HT-29 (cell line): ENCODE measurements around the gene CD200. TPM values are rescaled to one million over a fixed set of nuclear protein-coding genes. Genes with fewer than 3 reads are reported as not detected.

Experiments
- DNase-seq: peaks from one replicate; pipeline ENCODE4 v3.0.0-alpha.2; 2015; ENCODE audit warnings: low spot score
- total RNA-seq: library from RNA; depleted of rRNA; stranded (reverse); fragments of >200 nt; shearing (Covaris generic); gene quantifications from 2 replicates; pipeline ENCODE4 v1.2.3, GENCODE V29; 2014; rRNA removed

The CD200 gene
- total RNA-seq, 1 experiment from 2014 or later = 0.71 TPM

DNA sequence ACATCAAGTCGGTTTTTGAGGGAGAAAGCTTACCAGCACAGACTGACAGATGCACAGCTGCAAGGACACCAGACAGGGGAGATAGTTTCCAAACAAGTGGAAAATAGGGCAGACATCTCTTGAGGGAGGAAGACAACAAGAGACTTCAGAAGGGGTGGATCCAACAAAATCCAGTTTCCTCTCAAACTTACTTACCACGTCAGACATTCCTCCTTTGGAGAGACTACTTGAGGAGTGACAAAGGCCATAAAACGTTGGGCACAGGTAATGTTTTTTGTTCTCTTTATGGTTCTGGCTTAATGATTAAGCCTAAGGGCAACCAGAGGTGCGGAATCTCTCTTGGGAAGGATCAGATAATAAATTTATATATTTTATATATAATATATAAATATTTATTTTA lies 76.1 kb downstream of the CD200 start:
- peak; percentile 88 for DNase-seq

DNA sequence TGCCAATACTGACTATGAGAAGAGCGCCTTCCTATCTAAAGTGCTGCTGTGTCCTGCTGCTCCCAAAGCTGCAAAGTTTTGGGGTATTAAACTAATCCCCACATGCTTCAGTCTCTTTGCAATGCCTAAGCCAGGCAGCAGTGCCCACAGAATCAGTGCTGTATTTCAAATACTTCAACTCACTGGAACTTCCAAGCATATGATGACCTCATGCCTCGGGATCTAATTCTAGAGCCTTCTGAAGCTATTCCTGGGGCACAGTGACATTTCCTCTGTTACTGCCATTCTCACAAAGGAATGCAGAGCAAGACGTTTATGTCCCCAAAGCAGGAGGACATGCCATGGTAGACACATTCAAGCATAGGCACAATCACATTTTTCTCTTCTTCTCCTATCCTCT lies 78.5 kb downstream of the CD200 start:
- no peak for DNase-seq

Other genes with a start within 250 kb of the CD200 start
- gene C3orf52, start 246.8 kb upstream of the CD200 start, total RNA-seq = 14.5 and 17.5 TPM in 2 replicates
- gene GCSAM, start 199.9 kb upstream of the CD200 start, total RNA-seq = not detected in 2 replicates
- not detected in 2 replicates for gene SLC9C1, start 38.9 kb upstream of the CD200 start, total RNA-seq
- gene BTLA, start 166.3 kb downstream of the CD200 start, total RNA-seq = not detected in 2 replicates
- gene ATG3, start 228.8 kb downstream of the CD200 start, total RNA-seq = 92.1 and 103 TPM in 2 replicates
- gene SLC35A5, start 228.9 kb downstream of the CD200 start, total RNA-seq = 11.7 and 14.8 TPM in 2 replicates